Activated naive CD4-positive, alpha-beta T cell treated with anti-CD3 and anti-CD28 coated beads, Interleukin-2, amount 50 U/mL, for 24 hours (primary cell): Measurements from ENCODE around the gene CLEC16A.

Experiments used
- H3K27ac Mint-ChIP-seq: one replicate; pipeline ENCODE4 v1.8.0; 2021; ENCODE audit warnings: mild to moderate bottlenecking, mixed read lengths
- H3K27me3 Mint-ChIP-seq: one replicate; pipeline ENCODE4 v1.8.0; 2021; ENCODE audit warnings: mixed read lengths
- H3K36me3 Mint-ChIP-seq: one replicate; pipeline ENCODE4 v1.8.0; 2021; ENCODE audit warnings: mixed read lengths
- H3K4me1 Mint-ChIP-seq: one replicate; pipeline ENCODE4 v1.8.0; 2021; ENCODE audit warnings: mixed read lengths
- H3K4me3 Mint-ChIP-seq: one replicate; pipeline ENCODE4 v1.8.0; 2021; ENCODE audit warnings: mild to moderate bottlenecking, mixed read lengths
- H3K9me3 Mint-ChIP-seq: one replicate; pipeline ENCODE4 v1.8.0; 2021; ENCODE audit warnings: mixed read lengths

Gene CLEC16A

DNA sequence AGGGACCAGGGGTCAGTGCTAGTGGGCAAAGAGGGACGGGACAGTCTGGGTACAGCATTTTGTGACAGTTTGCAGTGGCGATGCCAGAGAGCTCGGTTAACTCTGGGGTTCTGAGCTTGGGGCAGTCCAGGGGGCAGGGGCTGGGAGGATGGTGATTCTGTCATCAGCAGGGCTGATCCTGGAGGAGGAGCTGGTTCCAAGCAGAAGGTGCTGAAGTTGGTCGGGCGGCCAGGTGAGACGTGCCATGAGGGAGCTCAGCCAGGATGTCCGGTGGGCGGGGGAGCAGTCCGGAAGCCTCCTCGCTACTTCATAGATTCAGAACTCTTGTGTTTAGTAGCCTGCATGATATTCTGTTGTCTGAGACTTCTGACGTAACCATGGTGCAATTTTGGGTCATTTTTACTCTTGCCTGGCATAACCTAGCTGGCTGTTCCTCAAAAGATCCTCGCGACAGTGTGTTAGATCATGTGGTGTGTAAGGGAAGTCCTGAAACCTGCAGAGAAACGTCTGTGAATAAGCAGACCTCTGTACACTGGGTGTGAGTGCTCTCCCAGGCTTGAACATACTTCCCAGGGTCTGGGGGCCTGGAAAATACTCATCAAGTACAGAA is 122.0 kb downstream of the CLEC16A start:
- peaks cover 28% of the 10 kb centered on the region for H3K36me3 Mint-ChIP-seq
- no peaks in the 10 kb centered on the region for H3K9me3 Mint-ChIP-seq
- H3K4me1 Mint-ChIP-seq, result peaks cover 4% of the 10 kb centered on the region
- H3K27ac Mint-ChIP-seq, result no peak overlapping the region
- no peaks in the 10 kb centered on the region for H3K27me3 Mint-ChIP-seq
- no peak overlapping the region for H3K4me3 Mint-ChIP-seq

DNA sequence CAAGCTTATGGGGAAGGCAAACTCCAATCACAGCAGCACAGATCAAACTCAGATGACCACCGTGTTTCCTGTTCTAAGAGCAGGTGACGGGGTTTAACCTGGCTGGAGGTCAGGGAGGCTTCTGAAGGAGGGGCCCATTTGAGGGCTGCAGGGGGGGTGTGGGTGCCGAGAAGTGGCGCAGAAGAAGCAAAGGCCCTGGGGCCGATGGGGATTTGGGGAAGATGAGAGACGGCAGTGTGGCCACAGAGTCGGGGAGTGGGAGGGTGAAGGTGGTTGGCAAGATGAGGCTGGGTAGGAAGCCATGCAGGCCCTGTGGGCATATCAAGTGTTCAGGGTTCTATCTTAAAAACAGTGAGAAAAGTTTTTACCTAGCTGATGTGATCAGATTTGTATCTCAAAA is 122.9 kb downstream of the CLEC16A start:
- no peak overlapping the region for H3K27ac Mint-ChIP-seq
- H3K4me1 Mint-ChIP-seq, result peaks cover 10% of the 10 kb centered on the region
- no peaks in the 10 kb centered on the region for H3K27me3 Mint-ChIP-seq
- H3K36me3 Mint-ChIP-seq, result peaks cover 22% of the 10 kb centered on the region
- H3K4me3 Mint-ChIP-seq, result no peak overlapping the region
- no peaks in the 10 kb centered on the region for H3K9me3 Mint-ChIP-seq

DNA sequence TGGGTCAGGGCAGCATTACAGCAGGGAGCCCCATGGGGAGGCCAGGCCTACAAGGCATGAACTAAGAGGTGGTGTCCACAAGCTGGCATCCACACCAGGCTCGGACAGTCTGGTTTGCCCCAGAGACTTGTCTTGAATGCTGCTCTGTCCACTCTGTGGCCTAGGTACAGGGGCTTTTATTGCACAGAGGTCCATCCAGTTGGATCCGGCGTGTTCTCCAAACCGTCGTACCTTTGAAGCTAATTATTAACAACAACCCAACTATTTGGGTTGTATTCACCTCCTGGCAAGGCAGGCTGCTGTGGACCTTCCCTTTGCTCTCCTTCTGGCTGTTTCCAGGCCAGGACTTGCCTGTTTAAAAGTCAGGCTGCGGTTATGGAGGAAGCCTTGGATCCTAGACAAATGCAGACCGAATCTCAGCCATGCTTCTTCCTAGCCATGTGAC is 123.4 kb downstream of the CLEC16A start:
- Mint-ChIP-seq H3K4me1 (peaks cover 14% of the 10 kb centered on the region), H3K4me3 (no peak overlapping the region), H3K27ac (no peak overlapping the region), H3K36me3 (peaks cover 22% of the 10 kb centered on the region), H3K27me3 (no peaks in the 10 kb centered on the region), H3K9me3 (no peaks in the 10 kb centered on the region)

DNA sequence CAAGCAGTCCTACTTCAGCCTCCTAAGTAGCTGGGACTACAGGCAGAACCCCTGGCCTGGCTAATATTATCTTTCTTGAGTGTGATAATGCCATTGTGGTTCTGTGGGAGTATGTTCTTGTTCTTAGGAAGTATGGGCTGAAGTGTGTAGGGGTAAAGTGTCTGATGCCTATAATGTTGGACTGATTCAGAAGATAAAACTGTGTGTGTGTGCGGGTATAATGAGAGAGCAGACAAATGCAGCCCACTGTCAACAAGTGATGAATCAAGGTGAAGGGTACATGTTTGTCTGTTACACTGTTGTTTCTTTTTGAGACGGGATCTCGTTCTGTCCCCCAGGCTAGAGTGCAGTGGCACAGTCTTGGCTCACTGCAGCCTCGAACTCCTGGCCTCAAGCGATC is 127.5 kb downstream of the CLEC16A start:
- Mint-ChIP-seq H3K36me3 (peaks cover 20% of the 10 kb centered on the region), H3K4me1 (peaks cover 45% of the 10 kb centered on the region), H3K4me3 (no peak overlapping the region), H3K9me3 (no peaks in the 10 kb centered on the region), H3K27me3 (no peaks in the 10 kb centered on the region), H3K27ac (no peak overlapping the region)

DNA sequence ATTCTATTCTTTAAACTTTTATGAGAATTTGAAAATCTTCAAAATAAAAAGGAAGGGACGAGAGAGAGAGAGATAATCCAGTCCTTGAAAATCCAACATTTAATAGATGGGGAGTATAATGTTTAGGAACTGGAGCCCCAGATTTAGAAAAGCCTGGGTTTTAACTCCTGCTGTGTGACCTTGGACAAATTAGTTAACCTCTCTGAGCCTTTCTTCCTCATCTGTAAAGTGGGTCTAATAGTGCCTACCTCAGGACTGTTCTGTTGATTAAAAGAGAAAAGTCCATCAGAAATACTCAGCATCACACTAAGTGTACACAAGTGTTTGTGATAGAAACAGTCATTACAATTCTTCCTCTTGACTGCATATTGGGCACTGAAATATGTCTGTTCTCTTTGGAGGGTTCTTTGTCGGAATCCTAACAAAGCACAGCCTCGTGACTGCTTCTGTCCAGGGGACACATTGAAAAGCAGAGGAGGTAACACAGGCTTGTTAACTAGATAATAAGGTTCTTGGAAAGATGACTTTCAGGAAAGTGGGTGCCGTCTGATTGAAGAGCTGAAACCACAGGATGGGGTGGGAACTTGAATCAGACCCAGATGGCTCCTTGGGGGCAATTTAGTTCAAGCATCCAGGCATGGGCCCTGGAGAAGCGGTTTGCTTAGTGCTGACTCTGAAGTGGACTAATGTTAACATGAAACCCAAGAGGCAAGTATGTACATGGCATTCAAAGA is 128.2 kb downstream of the CLEC16A start:
- Mint-ChIP-seq H3K27me3 (no peaks in the 10 kb centered on the region), H3K9me3 (no peaks in the 10 kb centered on the region), H3K4me3 (no peak overlapping the region), H3K36me3 (peaks cover 16% of the 10 kb centered on the region), H3K4me1 (peaks cover 50% of the 10 kb centered on the region), H3K27ac (no peak overlapping the region)

DNA sequence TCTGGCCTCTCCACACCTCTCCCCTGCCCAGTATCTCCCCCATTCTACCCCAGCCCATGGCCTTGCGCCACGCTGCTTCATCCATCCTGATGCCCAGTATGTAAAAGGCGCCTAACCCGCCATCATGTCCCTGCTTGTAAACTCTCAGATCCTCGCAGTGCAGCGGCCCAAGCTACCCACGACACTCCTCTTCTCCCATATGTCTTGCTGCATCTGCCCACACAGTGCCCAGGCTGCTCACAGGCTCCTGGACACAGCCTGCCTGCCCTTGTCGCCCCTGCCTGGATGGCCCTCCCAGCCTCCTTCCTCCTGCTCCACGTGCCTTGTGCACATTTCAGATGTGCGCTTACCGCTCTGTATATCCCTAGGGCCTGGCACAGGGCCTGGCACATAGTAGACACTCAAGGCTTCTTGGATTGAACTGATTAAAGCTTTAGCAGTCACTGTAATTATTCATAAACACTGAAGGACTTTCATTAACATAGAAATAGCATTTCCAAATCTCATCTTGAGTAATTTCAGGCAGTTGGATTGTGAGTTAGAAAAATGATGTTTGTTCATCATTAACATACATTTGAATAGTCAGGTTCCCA is 129.1 kb downstream of the CLEC16A start:
- Mint-ChIP-seq H3K36me3 (peaks cover 16% of the 10 kb centered on the region), H3K4me3 (no peak overlapping the region), H3K27ac (peak overlapping the region; percentile 86), H3K4me1 (peaks cover 59% of the 10 kb centered on the region), H3K9me3 (no peaks in the 10 kb centered on the region), H3K27me3 (no peaks in the 10 kb centered on the region)

DNA sequence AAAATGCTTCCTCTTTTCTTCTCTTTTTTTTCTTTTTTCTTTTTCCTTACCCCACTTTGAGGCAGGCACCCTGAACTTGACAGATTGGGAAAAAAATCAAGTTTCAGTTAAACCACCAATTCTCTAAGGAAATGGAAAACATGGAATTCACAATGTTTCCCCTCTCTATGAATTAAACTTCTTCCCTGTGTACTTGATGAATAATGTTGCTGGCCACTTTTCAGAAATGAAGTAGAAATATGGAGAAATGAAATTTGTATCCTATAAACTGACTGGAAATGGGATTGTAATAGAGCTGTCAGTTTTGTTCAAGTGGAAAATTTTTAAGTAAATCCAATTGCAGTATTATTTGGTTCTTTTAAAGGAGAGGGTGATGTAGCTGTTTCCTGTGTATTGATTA is 129.8 kb downstream of the CLEC16A start:
- H3K4me3 Mint-ChIP-seq, result no peak overlapping the region
- peaks cover 16% of the 10 kb centered on the region for H3K36me3 Mint-ChIP-seq
- no peaks in the 10 kb centered on the region for H3K27me3 Mint-ChIP-seq
- H3K4me1 Mint-ChIP-seq, result peaks cover 63% of the 10 kb centered on the region
- peak overlapping the region; percentile 49 for H3K27ac Mint-ChIP-seq
- H3K9me3 Mint-ChIP-seq, result no peaks in the 10 kb centered on the region

DNA sequence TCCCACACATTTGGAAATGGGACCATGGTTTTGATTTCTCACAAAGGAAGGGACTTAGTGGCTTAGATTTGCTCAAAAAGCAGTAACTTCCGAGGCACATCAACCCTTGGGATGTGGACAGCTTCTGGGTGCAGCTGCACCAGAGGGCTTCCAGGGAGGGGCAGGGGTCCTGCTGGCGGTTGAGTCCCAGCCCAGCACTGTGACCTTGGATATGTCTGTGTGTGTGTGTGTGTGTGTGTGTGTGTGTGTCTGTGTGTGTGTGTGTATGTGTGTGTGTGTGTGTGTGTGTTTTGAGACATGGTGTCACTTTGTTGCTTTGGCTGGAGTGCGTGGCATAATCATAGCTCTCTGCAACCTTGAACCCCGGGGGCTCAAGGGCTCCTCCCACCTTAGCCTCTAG is 130.8 kb downstream of the CLEC16A start:
- Mint-ChIP-seq H3K36me3 (peaks cover 16% of the 10 kb centered on the region), H3K27ac (no peak overlapping the region), H3K9me3 (no peaks in the 10 kb centered on the region), H3K4me1 (peaks cover 73% of the 10 kb centered on the region), H3K4me3 (no peak overlapping the region), H3K27me3 (no peaks in the 10 kb centered on the region)

DNA sequence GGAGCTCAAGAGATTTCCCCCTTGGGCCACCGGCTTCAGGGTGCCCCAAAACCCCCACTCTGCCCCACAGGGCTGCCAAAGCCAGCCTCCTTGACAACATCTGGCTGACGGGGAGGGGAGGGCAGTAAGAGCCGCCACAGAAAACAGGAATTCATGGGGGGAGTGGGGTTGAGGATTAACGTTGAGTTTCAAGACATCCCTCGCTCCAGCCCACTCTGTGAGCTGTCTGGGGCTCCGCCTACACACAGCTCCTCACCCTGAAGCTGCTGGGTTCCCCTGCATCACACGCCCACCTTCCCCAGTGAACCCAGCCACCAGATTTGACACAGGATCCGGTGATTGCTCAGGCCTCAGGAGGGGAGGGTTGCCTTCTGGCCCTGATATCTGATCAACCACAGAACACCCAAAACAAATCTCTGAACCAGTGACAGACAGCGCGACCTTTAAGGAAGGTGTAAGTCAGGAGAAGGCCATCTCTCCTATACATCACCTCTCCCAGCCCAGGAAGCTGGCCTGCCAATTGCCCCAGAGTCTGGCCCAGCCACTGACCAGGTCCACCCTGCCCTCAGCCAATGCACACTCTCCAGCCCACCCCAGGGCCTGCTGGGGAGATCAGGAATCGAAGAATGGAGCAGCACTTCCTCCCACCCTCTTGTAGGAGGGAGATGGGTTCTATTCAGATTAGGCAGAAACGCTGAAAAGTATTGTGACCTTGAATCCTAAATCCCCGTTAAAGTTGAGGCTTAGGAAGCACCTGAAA is 132.1 kb downstream of the CLEC16A start:
- H3K27me3 Mint-ChIP-seq, result no peaks in the 10 kb centered on the region
- peaks cover 75% of the 10 kb centered on the region for H3K4me1 Mint-ChIP-seq
- H3K36me3 Mint-ChIP-seq, result peaks cover 14% of the 10 kb centered on the region
- H3K4me3 Mint-ChIP-seq, result peak overlapping the region; percentile 49
- H3K9me3 Mint-ChIP-seq, result no peaks in the 10 kb centered on the region
- H3K27ac Mint-ChIP-seq, result peak overlapping the region; percentile 59

DNA sequence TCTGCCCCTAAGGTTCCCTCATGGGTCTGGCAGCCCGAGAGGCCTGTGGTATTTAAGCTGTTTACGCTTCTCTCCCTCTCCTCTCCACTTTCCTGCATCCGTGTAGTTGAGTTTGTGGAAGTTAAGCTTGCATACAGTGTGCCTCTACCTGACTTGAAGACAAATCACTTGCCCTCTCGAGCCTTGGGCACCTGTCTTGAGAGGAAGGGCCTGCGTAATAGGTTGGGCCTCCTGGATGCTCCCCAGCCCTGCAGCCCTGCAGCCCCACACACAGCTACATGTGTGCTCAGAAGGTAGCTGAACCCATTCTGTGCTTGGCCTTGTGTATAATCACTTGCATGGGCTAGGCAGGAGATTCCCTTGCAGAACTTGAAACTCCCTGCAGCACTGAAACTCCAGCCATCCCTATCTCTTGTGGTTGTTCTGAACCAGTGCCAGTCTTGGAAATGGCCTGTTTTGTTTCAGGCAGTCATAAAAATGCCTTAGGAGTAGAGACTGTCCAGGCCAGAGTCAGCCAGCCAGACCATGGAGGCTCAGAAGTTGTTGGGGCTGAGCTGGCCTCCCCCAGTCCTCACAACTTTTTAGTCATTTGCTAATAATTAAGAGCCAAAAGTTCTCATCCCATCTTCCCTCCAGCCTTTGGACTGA is 134.6 kb downstream of the CLEC16A start:
- H3K4me1 Mint-ChIP-seq, result peaks cover 54% of the 10 kb centered on the region
- peaks cover 7% of the 10 kb centered on the region for H3K36me3 Mint-ChIP-seq
- no peaks in the 10 kb centered on the region for H3K27me3 Mint-ChIP-seq
- no peaks in the 10 kb centered on the region for H3K9me3 Mint-ChIP-seq
- peak overlapping the region; percentile 83 for H3K27ac Mint-ChIP-seq
- peak overlapping the region; percentile 64 for H3K4me3 Mint-ChIP-seq

DNA sequence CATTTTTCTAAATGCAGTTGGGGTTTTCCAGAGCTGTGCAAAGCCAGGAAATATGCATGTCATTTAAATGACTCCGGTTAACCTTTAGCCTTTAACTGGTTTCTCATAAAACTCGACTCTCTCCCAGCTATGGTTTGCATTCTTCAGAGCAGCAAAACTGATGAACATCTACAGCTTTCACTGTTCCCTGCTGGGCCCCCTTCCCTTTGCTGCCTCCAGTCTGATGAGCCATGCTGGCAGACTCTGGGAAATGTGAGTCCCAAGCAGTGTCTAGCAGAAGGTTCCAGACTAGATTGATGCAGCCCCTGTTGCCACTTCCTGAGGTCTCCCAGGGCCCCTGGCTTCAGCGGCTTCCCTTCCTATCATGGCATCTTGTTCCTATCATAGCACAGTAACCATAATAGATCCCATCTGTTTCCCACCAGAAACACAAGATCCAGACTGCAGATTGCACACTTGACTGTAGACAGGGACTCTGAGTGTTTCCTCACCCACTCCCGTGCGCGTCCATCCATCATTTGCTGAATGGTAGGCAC is 135.4 kb downstream of the CLEC16A start:
- Mint-ChIP-seq H3K4me1 (peaks cover 46% of the 10 kb centered on the region), H3K27ac (peak overlapping the region; percentile 83), H3K4me3 (peak overlapping the region; percentile 64), H3K36me3 (peaks cover 9% of the 10 kb centered on the region), H3K27me3 (no peaks in the 10 kb centered on the region), H3K9me3 (no peaks in the 10 kb centered on the region)

DNA sequence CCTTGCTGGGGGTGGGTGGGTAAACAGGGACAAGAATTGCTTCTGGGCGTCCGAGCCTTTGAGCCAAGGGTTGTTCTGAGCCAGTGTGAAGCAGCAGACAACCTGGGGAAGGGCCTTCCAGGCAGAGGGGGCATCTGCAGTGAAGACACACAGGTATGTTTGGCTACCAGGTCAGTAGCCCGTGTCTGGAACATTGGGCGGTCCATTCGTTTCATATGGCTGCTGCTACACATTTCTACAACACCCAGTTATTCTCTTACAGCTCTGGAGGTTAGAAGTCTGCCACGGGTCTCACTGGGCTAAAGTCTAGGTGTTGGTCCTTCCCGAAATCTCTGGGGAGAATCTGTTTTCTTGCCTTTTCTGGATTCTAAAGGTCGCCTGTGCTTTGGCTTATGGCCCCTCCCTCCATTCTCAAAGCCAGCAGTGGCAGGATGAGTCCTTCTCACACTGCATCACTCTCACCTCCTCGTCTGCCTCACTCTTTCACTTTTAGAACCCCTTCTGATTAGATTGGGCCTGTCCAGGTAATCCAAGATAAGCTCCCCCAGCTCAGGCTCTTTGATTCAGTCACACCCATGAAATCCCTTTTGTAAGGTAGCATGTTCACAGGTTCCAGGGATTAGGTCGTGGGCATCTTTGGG is 136.1 kb downstream of the CLEC16A start:
- H3K27me3 Mint-ChIP-seq, result no peaks in the 10 kb centered on the region
- peak overlapping the region; percentile 47 for H3K4me3 Mint-ChIP-seq
- H3K4me1 Mint-ChIP-seq, result peaks cover 45% of the 10 kb centered on the region
- H3K36me3 Mint-ChIP-seq, result peaks cover 9% of the 10 kb centered on the region
- H3K27ac Mint-ChIP-seq, result no peak overlapping the region
- no peaks in the 10 kb centered on the region for H3K9me3 Mint-ChIP-seq

DNA sequence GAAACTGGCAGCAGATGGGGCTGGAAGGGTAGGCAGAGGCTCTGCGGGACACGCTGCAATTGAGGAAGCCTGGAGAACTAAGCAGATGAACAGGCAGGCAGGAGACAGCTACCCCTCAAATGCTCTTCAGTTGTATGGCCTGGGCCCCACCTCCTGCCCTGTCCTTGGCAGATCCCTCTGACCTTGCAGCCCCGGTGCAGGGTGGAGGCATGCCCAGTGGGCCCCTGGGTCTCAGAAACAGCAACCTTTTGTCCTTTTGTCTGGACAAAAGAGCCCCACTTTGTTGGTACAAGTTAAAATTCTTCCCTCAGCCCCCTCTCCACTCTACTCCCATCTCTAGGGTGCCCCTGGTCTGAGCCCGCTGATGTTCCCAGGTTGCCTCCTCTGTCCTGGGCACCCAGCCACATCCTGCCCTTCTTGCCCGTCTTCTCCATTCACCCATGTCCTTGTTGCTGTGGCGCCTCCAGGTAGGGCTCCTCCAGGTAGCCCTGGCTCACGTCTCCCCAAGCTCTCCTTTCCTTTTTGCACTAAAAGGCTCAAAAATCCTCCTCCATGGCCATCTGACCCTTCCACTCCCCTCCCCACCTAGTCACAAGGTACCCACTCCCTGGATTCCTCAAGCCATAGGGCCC is 136.8 kb downstream of the CLEC16A start:
- Mint-ChIP-seq H3K9me3 (no peaks in the 10 kb centered on the region), H3K27ac (peak overlapping the region; percentile 33), H3K27me3 (no peaks in the 10 kb centered on the region), H3K4me3 (no peak overlapping the region), H3K36me3 (peaks cover 9% of the 10 kb centered on the region), H3K4me1 (peaks cover 41% of the 10 kb centered on the region)

DNA sequence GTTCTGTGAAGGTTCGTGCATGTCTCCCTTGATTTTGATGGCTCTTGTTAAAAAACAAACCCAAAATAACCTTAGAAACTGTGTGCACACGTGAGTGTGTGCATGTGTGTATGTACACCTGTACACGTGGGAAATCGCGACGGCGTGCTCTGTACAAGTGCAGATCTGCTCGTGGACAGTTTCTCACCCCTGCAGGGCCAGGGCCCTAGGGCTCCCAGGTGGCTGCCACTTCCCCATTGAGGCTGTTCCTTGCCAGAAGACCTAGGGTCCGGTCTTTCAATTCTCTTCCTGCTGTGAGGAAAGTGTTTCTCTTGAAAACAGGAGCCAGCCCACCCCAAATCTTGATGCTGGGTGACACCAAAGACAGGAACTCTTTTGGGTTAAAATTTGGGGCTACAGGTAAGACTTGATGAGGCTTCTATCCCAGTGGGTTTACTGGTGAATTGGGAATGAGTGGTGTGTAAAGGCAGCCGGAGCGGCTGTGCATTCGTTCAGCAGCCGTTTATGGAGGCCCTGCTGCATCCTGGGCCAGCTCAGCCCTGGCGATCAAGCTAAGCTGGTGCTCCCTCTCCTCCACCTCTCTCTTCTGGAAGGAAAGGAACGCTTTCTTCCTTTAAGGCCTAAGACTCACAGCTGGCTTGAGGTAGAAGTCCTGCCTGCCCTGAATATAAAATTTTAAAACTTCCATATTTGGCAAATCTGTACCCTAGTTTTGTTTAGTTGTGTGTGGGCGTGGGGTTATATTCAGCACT is 137.9 kb downstream of the CLEC16A start:
- no peaks in the 10 kb centered on the region for H3K9me3 Mint-ChIP-seq
- no peaks in the 10 kb centered on the region for H3K27me3 Mint-ChIP-seq
- H3K36me3 Mint-ChIP-seq, result peaks cover 9% of the 10 kb centered on the region
- H3K27ac Mint-ChIP-seq, result no peak overlapping the region
- H3K4me3 Mint-ChIP-seq, result no peak overlapping the region
- H3K4me1 Mint-ChIP-seq, result peaks cover 36% of the 10 kb centered on the region
